Natural killer cell (primary cell): Measurements from ENCODE around the gene IZUMO4. TPM values are rescaled to one million over a fixed set of nuclear protein-coding genes. Genes with fewer than 3 reads are reported as not detected.

ENCODE experiments used
- ATAC-seq, 3 donors: fragments of 150-1000 bp in 2 of 3; fragments of 200-7000 bp in 1 of 3; cut with Tn5 transposase; 1 replicate in 1 of 3; 2 replicates in 2 of 3; pipeline ENCODE4 v1.10.0; 2021; ENCODE audit warnings: mild to moderate bottlenecking in 2 of 3, moderate library complexity in 2 of 3
- DNase-seq, 2 donors: peaks; one replicate each; pipeline versions ENCODE4 v3.0.0 to v3.0.0-alpha.2; 2013 to 2021; ENCODE audit warnings: mixed read lengths in 1 of 2
- H3K27ac ChIP-seq: one replicate; pipeline ENCODE4 v1.5.1; 2013; ENCODE audit warnings: mild to moderate bottlenecking, low read length
- H3K27me3 ChIP-seq: one replicate; pipeline ENCODE4 v1.6.1; 2013; ENCODE audit warnings: low read length; ENCODE audit not compliant: control insufficient read depth, insufficient read depth
- H3K36me3 ChIP-seq: one replicate; pipeline ENCODE4 v1.6.1; 2013; ENCODE audit warnings: low read length; ENCODE audit not compliant: control insufficient read depth, insufficient read depth
- H3K4me1 ChIP-seq: one replicate; pipeline ENCODE4 v1.6.1; 2013; ENCODE audit warnings: low read length; ENCODE audit not compliant: control insufficient read depth, insufficient read depth
- H3K4me3 ChIP-seq: one replicate; pipeline ENCODE4 v1.5.1; 2013; ENCODE audit warnings: low read length
- H3K9me3 ChIP-seq: one replicate; pipeline ENCODE4 v1.6.1; 2013; ENCODE audit warnings: low read length; ENCODE audit not compliant: control insufficient read depth, insufficient read depth
- H3K27ac Mint-ChIP-seq, 2 donors: one replicate each; pipeline ENCODE4 v1.8.0; 2022; ENCODE audit warnings: mild to moderate bottlenecking in 2 of 2, mixed read lengths in 2 of 2, moderate library complexity in 1 of 2
- H3K27me3 Mint-ChIP-seq, 2 donors: one replicate each; pipeline ENCODE4 v1.8.0; 2022; ENCODE audit warnings: low read depth in 2 of 2, mixed read lengths in 2 of 2
- H3K36me3 Mint-ChIP-seq: one replicate; pipeline ENCODE4 v1.8.0; 2022; ENCODE audit warnings: mixed read lengths
- H3K4me1 Mint-ChIP-seq, 2 donors: one replicate each; pipeline ENCODE4 v1.8.0; 2022; ENCODE audit warnings: mixed read lengths in 2 of 2
- H3K4me3 Mint-ChIP-seq: one replicate; pipeline ENCODE4 v1.8.0; 2022; ENCODE audit warnings: mild to moderate bottlenecking, moderate library complexity, mixed read lengths
- H3K9me3 Mint-ChIP-seq, 2 donors: one replicate each; pipeline ENCODE4 v1.8.0; 2022; ENCODE audit warnings: mixed read lengths in 2 of 2
- WGBS: methylation state at CpG from one replicate; pipeline ENCODE4 v1.1.7; 2013; ENCODE audit warnings: missing lambda C conversion rate; ENCODE audit not compliant: insufficient coverage; 5-methylcytosine and 5-hydroxymethylcytosine counted together
- intact Hi-C: fragments of 100-400 bp; cut with micrococcal nuclease; formaldehyde crosslinking; loops from one replicate; pipeline ENCODE4 v1.14.2; 2022
- total RNA-seq, 4 donors: library from RNA; stranded (reverse); fragments of 120-200 nt in 1 of 4; gene quantifications; one replicate each; pipeline versions ENCODE4 v1.2.3 to v1.2.4, GENCODE V29; 2013 to 2022
- TF ChIP-seq, protein P1 (sequence below): fragments of 200-600 bp; IDR thresholded peaks from one replicate; pipeline ENCODE4 v1.8.0; 2022; ENCODE audit warnings: antibody characterized with exemption

The IZUMO4 gene
- total RNA-seq, 3 donors from 2014 or later (not counting 1 experiment from before 2014, with no cell fraction given): 3.3 to 7.6 (median 7.1) TPM

DNA sequence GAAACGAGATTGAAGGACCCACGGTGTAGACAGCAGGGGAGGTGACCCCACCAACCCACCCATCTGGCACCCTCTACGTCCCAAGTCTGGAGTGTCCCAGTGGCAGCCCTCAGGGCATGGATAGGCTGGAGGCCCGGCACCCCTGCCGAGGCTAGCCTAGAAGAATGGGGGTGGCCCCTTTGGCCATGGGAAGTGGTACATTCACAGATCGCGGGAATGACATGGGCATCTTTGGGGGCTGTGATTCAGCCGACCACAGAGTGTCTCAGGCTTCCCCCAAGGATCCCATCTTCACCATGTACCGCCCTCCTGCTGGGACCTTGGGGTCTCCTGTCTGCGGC lies 34.4 kb upstream of the IZUMO4 start:
- H3K27ac ChIP-seq: peak overlapping the region; percentile 87
- intact Hi-C loops: loop anchor here (5.0 kb wide), 1 partner anchor 35 kb away; the partner anchor contains the start of genes IZUMO4 and MOB3A
- no peaks in the 10 kb centered on the region for H3K36me3 Mint-ChIP-seq
- H3K9me3 ChIP-seq: no peaks in the 10 kb centered on the region
- H3K4me3 ChIP-seq: no peak overlapping the region
- H3K27me3 ChIP-seq: no peaks in the 10 kb centered on the region
- no peaks in the 10 kb centered on the region for H3K27me3 Mint-ChIP-seq
- TF ChIP-seq, protein P1, sequence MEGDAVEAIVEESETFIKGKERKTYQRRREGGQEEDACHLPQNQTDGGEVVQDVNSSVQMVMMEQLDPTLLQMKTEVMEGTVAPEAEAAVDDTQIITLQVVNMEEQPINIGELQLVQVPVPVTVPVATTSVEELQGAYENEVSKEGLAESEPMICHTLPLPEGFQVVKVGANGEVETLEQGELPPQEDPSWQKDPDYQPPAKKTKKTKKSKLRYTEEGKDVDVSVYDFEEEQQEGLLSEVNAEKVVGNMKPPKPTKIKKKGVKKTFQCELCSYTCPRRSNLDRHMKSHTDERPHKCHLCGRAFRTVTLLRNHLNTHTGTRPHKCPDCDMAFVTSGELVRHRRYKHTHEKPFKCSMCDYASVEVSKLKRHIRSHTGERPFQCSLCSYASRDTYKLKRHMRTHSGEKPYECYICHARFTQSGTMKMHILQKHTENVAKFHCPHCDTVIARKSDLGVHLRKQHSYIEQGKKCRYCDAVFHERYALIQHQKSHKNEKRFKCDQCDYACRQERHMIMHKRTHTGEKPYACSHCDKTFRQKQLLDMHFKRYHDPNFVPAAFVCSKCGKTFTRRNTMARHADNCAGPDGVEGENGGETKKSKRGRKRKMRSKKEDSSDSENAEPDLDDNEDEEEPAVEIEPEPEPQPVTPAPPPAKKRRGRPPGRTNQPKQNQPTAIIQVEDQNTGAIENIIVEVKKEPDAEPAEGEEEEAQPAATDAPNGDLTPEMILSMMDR: no peak
- 55% methylated on average over 10 of the region's 10 CpGs for WGBS
- peak overlapping the region; percentile 82 for H3K4me3 Mint-ChIP-seq
- no peaks in the 10 kb centered on the region for H3K36me3 ChIP-seq
- ATAC-seq (no peak), DNase-seq (no peak)
- H3K27ac Mint-ChIP-seq: peak overlapping the region; percentile 36 to 98
- H3K4me1 Mint-ChIP-seq: peaks cover 8 to 24% of the 10 kb centered on the region in 2 donors
- H3K9me3 Mint-ChIP-seq: no peaks in the 10 kb centered on the region
- peaks cover 39% of the 10 kb centered on the region for H3K4me1 ChIP-seq

DNA sequence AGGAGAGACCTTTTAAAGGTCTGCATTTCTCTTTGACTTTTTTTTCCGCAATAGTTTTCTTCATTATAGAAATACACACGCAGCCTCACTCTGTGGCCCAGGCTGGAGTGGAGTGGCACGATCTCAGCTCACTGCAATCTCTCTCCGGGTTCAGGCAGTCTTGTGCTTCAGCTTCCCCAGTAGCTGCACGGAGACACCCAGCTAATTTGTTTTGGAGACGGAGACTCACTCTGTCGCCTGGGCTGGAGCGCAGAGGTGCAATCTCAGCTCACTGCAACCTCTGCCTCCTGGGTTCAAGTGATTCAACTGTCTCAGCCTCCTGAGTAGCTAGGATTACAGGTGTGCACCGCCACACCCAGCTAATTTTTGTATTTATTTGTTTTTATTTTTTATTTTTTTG lies 33.9 kb upstream of the IZUMO4 start:
- ATAC-seq: no peak
- WGBS: 95% methylated on average over 9 of the region's 9 CpGs
- peak overlapping the region; percentile 36 to 98 for H3K27ac Mint-ChIP-seq
- peaks cover 35% of the 10 kb centered on the region for H3K4me1 ChIP-seq
- H3K4me3 Mint-ChIP-seq: peak overlapping the region; percentile 82
- peaks cover 8 to 22% of the 10 kb centered on the region in 2 donors for H3K4me1 Mint-ChIP-seq
- H3K36me3 ChIP-seq: no peaks in the 10 kb centered on the region
- no peaks in the 10 kb centered on the region for H3K9me3 ChIP-seq
- H3K36me3 Mint-ChIP-seq: no peaks in the 10 kb centered on the region
- H3K27ac ChIP-seq: no peak overlapping the region
- TF ChIP-seq, protein P1: no peak
- H3K9me3 Mint-ChIP-seq: no peaks in the 10 kb centered on the region
- no peaks in the 10 kb centered on the region for H3K27me3 Mint-ChIP-seq
- intact Hi-C loops: loop anchor here (5.0 kb wide), 1 partner anchor 35 kb away; the partner anchor contains the start of genes IZUMO4 and MOB3A
- H3K27me3 ChIP-seq: no peaks in the 10 kb centered on the region
- no peak for DNase-seq
- no peak overlapping the region for H3K4me3 ChIP-seq

DNA sequence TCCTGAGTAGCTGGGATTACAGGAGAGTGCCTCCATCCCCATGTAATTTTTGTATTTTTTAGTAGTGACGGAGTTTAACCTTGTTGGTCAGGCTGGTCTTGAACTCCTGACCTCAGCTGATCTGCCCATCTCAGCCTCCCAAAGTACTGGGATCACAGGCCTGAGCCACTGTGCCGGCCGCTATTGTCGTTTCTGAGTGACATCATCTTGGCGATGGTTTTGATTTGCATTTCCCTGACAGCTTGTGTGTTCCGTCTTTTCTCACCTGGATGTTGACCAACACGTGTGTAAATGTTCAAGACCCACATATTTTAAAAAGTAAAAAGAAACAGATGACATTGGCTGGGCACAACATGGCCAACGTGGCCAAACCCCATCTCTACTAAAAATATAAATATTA lies 32.9 kb upstream of the IZUMO4 start:
- Histone ChIP-seq H3K9me3 (no peaks in the 10 kb centered on the region), H3K4me1 (peaks cover 33% of the 10 kb centered on the region), H3K27me3 (no peaks in the 10 kb centered on the region), H3K27ac (no peak overlapping the region), H3K4me3 (no peak overlapping the region), H3K36me3 (no peaks in the 10 kb centered on the region)
- intact Hi-C loops: loop anchor here (5.0 kb wide), 1 partner anchor 33 kb away; the partner anchor contains the start of genes IZUMO4 and MOB3A
- TF ChIP-seq, protein P1: no peak
- H3K9me3 Mint-ChIP-seq: no peaks in the 10 kb centered on the region
- peak overlapping the region; percentile 42 for H3K4me3 Mint-ChIP-seq
- no peaks in the 10 kb centered on the region for H3K36me3 Mint-ChIP-seq
- H3K4me1 Mint-ChIP-seq: peaks cover 8 to 29% of the 10 kb centered on the region in 2 donors
- DNase-seq: no peak
- 87% methylated on average over 8 of the region's 8 CpGs for WGBS
- no peak for ATAC-seq
- no peak overlapping the region for H3K27ac Mint-ChIP-seq
- H3K27me3 Mint-ChIP-seq: no peaks in the 10 kb centered on the region

DNA sequence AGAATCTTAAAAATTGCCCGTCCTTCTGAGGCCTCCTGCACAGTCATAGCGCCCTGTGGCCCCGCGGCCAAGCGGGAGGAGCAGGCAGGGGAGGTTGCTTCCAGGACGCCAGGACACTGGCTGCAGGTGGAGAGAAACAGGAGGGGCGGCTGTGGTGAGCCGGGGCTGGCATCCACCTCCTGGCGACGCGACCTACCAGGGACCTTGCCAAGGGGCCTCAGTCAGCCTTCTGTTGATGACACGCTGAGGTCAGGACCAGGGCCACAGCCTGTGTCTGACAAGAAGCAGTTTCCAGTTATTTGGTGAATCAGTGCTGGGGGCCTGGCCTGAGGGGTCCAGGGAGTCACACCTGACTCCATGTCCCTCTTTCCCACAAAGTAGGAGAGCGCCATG lies 32.3 kb upstream of the IZUMO4 start:
- TF ChIP-seq, protein P1: no peak
- DNase-seq (no peak), ATAC-seq (no peak)
- Mint-ChIP-seq H3K9me3 (no peaks in the 10 kb centered on the region), H3K27ac (peak overlapping the region in 1 of 2 donors; percentile 68), H3K27me3 (no peaks in the 10 kb centered on the region), H3K36me3 (no peaks in the 10 kb centered on the region), H3K4me3 (no peak overlapping the region), H3K4me1 (peaks cover 9 to 33% of the 10 kb centered on the region in 2 donors)
- H3K27ac ChIP-seq: no peak overlapping the region
- no peaks in the 10 kb centered on the region for H3K27me3 ChIP-seq
- H3K36me3 ChIP-seq: no peaks in the 10 kb centered on the region
- H3K9me3 ChIP-seq: no peaks in the 10 kb centered on the region
- intact Hi-C loops: loop anchor here (5.0 kb wide), 1 partner anchor 33 kb away; the partner anchor contains the start of genes IZUMO4 and MOB3A
- WGBS: 86% methylated on average over 13 of the region's 13 CpGs
- H3K4me1 ChIP-seq: peaks cover 37% of the 10 kb centered on the region
- H3K4me3 ChIP-seq: no peak overlapping the region
